Stimulated activated CD4-positive, alpha-beta T cell treated with anti-CD3 and anti-CD28 coated beads, Interleukin-15, amount 100 ng/mL, for 1 hour (primary cell): ENCODE data around the gene TTC21B.
"Not testable (repeated sequence)": the region's sequence is repeated elsewhere in the genome, so short reads cannot be mapped to it uniquely, and the experiment has no call there.

Experiments
- DNase-seq, 2 donors: peaks; one replicate each; pipeline ENCODE4 v3.0.0-alpha.2; 2020; ENCODE audit warnings: low read depth in 1 of 2, low spot score in 1 of 2

TTC21B gene

DNA sequence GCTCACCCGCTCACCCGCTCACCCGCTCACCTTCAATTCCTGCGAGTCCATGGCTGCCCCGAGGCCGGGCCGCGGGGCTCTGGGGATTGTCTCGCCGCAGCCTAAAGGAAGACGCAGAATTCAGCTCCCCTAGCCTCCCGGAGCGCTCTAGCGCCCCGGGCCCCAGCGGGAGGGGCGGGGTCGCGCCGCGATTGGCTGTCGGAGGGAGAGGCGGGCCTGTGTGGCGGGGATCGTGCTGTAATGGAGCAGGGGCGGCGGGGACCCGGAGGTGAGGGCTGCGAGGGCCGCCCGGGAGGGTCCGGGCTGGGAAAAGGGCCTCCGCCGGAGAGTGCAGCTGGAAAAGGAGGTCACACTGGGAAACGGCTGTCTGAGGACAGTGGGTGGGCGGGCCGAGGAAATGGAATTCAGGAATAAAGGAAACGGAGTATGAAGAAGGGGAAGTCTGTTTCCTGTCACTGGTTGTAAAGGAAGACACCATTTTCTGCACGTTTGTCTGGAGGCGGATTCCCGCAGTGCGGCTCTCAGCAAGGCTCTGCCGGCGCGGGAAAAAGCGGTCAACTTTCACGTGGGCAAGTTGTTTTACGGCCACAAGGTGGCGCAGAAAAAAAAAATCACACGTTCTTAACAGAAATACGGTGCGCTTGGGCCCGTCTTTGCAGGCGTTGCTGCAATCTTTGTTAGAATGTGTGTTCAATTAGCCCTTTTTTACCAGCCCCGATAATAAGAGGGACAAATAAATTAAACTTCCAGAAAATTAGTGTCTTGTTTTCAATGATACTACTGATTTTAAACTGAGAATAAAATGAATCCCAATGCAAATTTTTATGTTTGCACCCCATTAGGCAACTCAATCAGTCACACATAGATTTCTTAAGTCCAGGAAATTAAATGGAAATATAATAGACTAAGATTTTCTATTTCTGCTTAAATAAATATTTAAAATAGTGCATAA, at the start of gene TTC21B:
TTC21B (minus strand) TSS at position 122 of the 952 bp plus-strand sequence; CDS start at position 51, 71 bp downstream.
- peak; percentile 86 to 93 for DNase-seq

DNA sequence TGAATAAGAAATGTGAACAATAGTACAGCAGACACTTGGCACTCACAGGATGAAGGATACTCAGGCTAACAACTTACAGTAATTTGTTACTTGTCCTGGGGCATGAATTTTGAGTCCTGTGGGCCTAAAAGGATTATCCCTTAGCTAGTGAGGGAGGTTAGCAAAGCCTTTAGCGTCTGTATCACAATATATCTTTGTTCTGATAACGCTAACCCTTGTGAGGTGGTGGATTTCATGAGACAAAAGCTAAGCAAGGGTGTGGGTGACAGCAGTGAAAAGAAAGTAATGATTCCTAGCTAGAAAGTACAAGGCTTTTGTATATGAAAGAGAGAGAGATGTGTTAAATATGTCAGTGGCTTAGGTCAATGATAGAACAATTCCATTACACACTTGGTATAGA, 46.8 kb upstream of the TTC21B start:
- DNase-seq, result no peak

DNA sequence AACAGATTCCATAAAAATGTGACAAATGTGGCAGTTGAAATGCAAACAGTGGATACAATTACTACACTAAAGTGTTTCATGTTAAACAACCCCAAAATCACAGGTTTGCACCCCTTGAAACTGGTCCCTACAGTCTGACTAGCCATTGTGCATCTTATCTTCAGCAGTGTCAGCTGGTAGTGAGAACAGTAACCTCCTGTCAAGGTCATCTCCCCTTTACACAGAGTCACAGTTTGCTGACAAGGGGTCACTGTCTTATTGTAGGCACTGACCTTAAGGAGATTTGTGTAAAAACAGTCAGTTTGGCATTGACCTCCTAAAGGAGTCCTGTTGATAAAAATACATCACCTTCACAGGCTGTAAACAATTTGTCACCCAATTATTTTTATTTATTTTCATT, 37.3 kb upstream of the TTC21B start:
- no peak for DNase-seq

DNA sequence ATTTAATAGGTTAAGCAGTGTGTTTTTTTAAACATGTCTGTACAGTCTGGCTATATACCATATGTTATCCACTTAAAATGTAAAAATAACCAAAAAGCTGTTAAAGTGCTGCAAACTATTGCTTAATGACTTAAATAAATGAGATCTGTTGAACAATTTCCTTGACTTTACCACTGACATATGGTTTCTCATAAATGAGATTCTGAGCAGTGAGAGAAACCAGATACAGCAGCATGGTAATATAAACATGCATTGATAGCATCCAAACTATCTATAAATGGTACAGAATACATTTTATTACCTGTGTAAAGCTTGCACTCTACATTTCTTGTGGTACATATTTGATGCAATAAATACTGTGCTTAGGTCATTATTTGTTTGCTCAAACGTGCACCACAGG, 36.3 kb upstream of the TTC21B start:
- DNase-seq, result no peak

DNA sequence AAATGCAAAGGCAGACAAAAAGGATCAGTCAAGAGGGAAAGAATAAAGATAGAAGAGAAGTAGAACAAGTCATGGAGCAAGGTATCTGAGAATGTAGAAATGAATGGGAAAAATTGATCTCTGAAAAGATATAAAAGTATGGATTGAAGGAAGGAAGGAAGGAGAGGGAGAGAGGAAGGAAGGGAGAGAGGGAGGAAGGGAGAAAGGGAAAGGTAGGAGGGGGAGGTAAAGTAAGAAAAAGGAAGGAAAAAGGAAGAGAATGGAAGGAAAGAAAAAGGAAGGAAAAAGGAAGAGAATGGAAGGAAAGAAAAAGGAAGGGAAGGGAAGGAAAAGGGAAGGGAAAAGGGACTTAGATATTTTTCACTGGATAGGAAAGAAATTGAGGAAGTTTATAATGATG, 31.5 kb upstream of the TTC21B start:
- no peak for DNase-seq

DNA sequence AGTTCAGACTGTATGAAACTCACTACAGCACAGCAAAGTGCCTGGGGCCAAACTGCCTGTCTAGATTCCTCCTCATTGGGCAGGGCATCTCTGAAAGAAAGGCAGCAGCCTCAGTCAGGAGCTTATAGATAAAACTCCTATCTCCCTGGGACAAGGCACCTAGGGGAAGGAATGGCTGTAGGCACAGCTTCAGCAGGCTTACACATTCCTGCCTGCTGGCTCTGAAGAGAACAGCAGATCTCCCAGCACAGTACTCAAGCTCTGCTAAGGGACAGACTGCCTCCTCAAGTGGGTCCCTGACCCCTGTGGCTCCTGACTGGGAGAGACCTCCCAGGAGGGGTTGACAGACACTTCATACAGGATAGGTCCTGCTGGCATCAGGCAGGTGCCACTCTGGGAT, 18.6 kb upstream of the TTC21B start:
- not testable (repeated sequence) for DNase-seq

DNA sequence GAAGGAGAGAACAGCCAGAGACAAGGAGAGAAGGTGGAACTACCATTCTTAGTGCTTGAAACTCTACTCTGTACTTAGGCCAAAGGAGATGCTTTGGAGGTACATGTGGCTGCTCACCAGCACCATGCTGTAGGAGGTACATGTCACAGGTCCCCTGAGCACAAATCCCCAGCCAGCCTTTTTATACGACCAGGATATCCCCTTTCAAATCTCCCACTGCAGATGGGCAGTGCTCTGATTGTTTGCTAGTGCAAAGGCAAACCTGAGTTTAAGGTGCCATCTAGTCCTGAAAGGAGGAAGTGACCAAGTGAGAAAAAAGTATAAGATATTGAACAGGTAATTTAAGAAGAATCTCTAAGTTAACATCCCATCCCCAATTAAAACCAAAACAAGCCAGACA, 17.1 kb upstream of the TTC21B start:
- DNase-seq, result no peak

DNA sequence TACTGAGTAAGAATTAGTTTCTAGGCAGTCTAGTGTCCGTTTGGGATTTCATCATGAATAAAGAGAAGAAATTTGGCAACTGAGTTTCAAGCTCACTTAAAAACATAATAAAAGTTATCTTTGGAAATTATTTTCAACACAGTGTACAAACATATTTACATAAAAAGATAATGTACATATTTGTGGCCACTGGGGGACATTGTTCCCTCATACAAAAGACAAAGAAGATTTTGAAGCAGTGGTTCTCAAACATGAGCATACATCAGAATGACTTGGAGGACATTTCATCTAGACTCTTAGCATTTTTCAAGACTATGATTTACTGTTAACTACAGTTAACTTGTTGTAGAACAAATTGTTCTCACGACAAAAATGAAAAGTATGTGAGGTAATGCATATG, 15.7 kb upstream of the TTC21B start:
- DNase-seq, result no peak

DNA sequence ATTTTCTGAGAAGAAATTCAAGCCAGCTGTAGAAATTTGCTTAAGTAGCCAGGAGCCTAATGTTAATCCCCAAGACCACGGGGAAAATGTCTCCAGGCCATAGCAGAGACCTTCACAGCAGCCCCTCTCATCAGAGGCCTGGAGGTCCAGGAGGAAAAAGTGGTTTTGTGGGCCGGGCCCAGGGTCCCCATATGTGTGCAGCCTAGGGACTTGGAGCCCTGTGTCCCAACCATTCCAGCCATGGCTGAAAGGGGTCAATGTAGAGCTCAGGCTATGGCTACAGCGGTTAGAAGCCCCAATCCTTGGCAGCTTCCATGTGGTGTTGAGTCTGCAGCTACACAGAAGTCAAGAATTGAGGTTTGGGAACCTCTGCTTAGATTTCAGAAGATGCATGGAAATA, 14.2 kb upstream of the TTC21B start:
- DNase-seq, result no peak

DNA sequence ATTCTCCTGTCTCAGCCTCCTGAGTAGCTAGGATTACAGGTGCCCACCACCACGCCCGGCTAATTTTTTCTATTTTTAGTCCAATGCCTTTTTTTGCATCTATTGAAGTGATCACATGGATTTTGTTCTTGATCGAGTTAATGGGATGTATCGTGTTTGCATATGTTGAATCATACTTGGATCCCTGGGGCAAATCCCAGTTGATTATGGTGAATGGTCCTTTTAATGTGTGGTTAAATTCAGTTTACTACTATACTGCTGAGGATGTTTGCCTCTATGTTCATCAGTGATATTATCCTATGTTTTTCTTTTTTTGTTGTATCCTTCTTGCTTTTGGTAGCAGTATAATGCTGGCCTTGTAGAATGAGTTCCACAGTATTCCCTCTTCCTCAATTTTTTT, 8.2 kb upstream of the TTC21B start:
- no peak for DNase-seq

DNA sequence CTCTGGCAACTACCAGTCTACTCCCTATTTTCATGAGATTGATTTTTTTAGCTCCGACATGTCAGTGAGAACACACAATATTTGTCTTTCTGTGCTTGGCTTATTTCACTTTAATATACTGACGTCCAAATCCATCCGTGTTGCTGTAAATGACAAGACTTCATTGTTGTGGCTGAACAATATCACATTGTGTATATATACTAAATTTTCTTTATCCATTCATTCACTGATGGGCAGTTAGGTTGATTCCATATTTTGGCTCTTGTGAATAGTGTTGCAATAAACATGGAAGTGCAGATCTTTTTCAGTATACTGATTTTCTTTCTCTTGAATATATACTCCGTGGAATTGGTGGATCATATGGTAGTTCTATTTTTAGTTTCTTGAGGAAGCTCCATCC, 5.8 kb upstream of the TTC21B start:
- no peak for DNase-seq

DNA sequence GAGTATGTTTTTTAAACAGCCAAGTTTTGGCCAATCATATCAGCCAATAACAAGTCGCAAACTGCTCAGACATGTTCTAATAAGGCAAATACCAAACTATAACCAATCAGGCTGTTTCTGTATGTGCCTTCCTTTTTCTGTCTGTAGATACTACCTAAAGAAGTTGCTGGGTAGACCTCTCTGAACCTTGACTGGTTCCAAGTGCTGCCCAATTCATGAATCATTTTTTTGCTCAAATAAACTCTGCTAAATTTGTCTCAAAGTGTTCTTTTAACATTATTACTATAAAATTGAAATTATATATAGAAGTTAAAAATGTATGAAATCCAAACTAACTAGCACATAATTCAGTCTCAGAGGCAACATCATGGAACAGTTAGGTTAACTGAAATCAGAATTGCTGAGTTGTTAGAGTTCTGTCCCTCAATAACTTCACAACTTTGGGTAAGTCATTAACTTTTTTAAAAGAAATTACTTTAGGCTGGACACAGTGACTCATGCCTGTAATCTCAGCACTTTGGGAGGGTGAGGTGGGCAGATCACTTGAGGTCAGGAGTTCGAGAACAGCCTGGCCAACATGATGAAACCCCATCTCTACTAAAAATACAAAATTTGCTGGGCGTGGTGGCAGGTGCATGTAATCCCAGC, 4.9 kb upstream of the TTC21B start:
- no peak for DNase-seq

DNA sequence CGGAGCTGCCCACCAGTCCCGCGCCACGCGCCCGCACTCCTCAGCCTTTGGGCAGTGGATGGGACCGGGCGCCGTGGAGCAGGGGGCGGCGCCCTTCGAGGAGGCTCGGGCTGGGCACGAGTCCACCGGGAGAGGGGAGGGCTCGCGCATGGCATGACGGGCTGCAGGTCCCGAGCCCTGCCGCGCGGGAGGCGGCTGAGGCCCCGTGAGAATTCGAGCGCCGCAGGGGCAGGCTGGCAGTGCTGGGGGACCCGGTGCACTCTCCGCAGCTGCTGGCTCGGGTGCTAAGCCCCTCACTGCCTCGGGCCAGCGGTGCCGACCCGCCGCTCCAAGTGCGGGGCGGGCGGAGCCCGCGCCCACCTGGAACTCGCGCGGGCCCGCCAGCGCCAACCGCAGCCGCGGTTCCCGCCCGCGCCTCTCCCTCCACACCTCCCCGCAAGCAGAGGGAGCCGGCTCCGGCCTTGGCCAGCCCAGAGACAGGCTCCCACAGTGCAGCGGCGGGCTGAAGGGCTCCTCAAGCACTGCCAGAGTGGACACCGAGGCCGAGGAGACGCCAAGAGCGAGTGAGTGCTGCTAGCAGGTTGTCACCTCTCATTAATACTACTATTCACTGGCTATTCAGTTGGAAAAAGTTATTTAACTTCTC, 3.6 kb upstream of the TTC21B start:
- no peak for DNase-seq

DNA sequence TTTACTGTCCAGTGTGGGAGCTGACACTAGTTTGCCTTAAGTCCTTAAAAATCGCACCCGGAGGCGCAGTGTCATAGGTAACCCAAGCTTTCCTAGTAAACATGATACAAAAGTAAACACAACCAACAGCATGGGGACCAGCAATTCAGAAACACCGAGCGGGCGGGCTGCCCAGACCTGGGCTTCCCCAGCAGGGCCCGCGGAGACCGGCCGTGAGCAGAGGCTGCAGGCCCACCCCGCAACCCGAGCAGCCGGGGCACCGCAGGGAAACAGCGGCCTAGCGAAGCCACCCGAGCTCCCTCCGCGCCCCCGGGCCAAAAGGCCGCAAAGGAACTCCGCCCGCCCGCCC, 296 bp downstream of the TTC21B start:
- DNase-seq, result no peak

DNA sequence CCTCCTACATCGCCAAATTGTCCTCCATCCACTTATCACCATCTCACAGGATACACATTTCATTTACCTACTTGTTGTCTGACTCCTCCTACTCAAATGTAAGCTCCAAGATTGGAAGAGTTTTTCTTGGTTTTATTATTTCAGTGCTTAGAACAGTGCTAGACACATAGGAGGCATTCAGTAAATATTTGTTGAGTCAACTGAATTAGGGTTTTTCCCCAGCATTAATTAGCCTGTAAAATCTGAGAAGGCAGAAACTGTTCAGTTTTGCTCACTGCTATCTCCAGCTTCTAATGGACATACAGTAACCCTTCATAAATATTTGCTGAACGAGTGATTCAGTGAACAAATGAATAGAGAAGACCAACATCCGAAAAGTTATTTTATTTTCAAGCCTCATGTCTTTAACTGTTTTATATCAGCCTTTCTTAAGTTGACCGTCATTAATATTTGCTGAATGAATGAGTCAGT, 800 bp downstream of the TTC21B start:
- no peak for DNase-seq

DNA sequence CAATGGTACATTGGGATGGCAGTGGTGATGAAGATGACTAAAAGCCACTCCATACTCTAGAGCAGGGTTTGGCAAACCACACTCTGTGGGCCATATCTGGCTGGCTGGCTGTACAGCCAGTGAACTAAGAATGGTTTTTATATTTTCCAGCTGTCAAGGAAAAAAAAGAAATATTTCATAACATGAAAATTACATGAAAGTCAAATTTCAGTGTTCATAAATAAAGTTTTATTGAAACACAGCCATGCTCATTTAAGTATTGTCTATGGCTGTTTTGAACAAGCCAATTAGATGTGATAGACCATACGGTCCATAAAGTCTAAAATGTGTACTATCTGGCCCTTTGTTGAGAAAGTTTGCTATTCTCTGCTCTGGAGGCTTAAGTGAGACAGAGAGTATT, 1.5 kb downstream of the TTC21B start:
- DNase-seq, result no peak

DNA sequence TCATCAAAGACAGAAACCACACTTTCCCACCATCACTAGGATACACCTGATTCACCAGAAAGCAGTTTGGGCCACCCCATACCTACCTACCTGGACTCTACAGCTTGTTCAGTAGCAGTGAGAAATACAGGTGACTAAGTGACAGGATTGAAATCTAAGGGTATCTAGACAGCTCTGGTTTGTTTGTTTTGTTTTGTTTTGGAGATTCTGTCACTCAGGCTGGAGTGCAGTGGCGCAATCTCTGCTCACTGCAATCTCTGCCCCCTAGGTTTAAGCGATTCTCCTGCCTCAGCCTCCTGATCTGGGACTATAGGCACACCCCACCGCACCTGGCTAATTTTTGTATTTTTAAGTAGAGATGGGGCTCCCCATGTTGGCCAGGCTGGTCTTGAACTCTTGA, 3.1 kb downstream of the TTC21B start:
- DNase-seq, result no peak

DNA sequence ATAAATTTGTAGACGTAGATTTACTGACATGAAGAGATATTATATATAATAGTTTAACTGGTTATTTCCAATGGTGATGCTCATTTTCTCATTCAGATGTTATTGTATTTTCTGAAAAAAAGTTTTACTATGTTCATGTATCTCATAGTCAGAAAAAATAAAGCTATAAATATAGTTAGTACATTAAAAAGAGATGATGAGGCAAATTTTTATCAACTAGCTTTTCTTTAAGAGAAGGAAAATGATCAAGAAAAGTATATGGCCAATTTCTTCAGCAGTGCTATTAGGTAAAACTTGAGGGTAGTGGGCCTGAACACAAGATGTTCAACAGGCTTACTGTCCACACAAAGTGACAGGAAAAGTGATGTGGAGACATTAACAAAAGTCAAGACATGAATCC, 11.7 kb downstream of the TTC21B start:
- DNase-seq, result no peak

DNA sequence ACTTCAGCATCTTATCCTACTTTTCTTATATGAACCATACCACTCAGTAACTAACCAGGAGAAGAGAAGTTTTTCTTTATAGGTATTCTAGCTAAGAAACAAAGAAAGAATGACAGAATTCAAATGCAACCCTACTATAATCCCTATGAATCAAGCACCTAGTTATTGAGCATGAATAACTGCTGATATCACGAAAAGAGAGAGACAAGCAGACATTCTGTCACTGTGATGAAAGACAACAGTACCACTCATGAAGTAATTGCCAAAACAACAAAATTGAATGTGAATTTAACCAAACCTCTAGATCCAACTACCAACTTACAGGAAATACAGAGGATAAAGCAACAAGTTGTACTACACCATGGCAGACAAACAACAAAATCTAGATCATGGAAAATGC, 15.3 kb downstream of the TTC21B start:
- DNase-seq, result no peak

DNA sequence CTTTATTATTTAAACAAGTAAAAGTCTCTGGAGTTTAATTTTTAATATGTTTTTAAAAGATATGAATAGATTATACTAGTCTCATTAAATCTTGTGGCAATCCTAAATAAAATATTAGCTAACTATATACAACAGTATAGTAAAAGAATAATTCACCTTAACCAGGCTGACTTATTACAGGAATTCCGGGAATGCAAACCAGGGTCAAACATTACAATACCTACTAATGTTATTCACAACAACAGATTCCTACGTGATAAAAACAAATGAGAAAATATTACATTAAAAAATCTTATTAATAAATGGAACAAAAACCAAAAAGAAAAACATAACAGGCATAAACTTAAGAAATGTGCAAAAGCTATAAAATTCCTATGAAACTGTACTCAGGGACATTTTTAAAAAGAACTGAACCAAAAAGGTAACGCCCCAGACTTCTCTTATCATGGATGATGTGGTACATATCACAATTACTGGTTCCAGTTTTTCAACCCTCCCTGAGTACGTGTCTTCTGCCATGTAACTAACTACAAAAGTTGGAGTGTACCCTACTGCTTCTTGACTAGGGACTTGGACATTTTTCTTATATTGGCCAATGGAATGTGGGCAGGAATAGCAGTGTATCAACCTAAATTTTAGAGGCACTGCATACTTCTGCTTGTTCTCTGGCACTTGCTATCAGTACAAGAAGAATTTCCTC, 20.2 kb downstream of the TTC21B start:
- no peak for DNase-seq

DNA sequence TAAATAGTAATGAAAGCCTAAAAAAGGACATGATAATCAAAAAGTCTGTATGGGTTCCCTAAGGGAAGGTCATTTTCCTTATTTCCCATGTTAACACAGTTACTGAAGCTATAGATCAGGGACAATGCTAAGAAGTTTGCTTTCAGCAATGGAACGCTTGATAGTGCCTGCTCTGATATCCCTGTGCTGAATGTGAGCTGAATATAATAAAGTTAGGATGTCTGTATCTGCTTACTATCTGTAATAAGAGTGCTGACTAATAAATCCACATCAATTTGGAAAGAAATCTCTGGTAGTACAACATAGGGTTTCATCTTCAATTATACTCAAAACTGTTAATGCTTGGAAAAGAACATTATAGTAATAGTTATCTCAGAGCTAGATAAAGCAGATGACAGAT, 25.8 kb downstream of the TTC21B start:
- DNase-seq, result no peak
